Effector memory CD8-positive, alpha-beta T cell (primary cell): ENCODE measurements around the gene CEBPE.

Experiments used
- ATAC-seq: fragments of 150-1000 bp; cut with Tn5 transposase; replicated peaks from 2 replicates; pipeline ENCODE4 v1.10.0; 2021; ENCODE audit warnings: mild to moderate bottlenecking, moderate library complexity
- DNase-seq, 3 experiments: peaks; one replicate each; pipeline ENCODE4 v3.0.0; 2021
- H3K27ac Mint-ChIP-seq, 2 donors: one replicate each; pipeline ENCODE4 v1.8.0; 2022; ENCODE audit warnings: mild to moderate bottlenecking in 2 of 2, mixed read lengths in 2 of 2, moderate library complexity in 2 of 2
- H3K27me3 Mint-ChIP-seq, 2 donors: one replicate each; pipeline ENCODE4 v1.8.0; 2022; ENCODE audit warnings: mixed read lengths in 2 of 2
- H3K36me3 Mint-ChIP-seq: one replicate; pipeline ENCODE4 v1.8.0; 2022; ENCODE audit warnings: mild to moderate bottlenecking, moderate library complexity, mixed read lengths; ENCODE audit not compliant: insufficient read depth
- H3K4me1 Mint-ChIP-seq, 2 donors: one replicate each; pipeline ENCODE4 v1.8.0; 2022; ENCODE audit warnings: low read depth in 2 of 2, mixed read lengths in 2 of 2
- H3K4me3 Mint-ChIP-seq, 2 donors: one replicate each; pipeline ENCODE4 v1.8.0; 2022; ENCODE audit warnings: mild to moderate bottlenecking in 2 of 2, mixed read lengths in 2 of 2, moderate library complexity in 2 of 2
- H3K9me3 Mint-ChIP-seq, 2 donors: one replicate each; pipeline ENCODE4 v1.8.0; 2022; ENCODE audit warnings: mixed read lengths in 2 of 2

The CEBPE gene

DNA sequence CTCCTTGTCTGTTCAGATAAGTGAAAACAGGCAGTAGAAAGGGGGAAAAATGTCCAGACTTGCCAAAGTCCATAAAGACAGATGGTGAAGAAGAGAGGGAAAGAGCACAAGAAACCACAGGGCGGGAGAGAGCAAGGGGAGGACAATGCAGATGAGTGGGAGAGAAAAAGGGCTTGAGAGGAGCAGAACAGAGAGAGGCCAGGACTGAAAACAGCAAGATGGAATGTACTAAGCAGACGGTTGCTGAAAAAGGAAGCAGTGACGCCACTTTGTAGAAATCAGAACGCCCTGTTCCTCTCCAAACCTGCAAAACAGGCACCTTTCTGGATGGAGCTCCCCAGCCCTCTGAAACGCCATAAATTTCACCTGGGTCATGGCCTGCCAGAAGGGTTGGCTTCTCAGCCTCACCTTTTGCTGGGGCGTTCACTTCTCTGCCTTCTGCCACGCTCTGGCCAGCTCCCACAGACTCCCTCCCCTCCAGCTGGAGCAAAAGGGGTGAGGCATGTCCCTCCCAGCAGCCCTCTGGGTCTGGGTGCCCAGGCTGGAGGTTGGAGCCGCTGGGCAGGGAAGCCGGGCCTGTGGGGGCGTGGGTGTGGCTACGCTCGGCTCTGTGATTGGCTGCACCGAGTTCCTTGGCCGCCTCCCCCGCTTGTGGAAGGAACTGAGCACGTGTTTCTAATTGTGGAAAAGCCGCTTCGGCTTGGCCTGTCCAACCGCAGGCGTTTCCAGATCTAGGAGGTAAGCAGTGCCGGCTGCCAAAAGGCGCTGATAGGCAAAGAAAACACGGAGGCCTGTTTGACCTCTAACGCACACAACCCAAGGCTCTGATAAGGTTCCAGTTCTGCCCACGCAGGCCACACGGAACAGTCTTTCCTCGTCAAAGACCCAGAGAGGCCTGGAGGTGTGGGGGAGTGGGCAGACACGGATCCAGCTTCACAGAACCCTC lies 35.1 kb upstream of the CEBPE start:
- Mint-ChIP-seq H3K4me3 (no peak overlapping the region), H3K27ac (no peak overlapping the region), H3K4me1 (no peaks in the 10 kb centered on the region), H3K36me3 (no peaks in the 10 kb centered on the region), H3K27me3 (peaks cover 53 to 60% of the 10 kb centered on the region in 2 donors), H3K9me3 (no peaks in the 10 kb centered on the region)
- no peak for ATAC-seq
- DNase-seq, result no peak

GRCh38 chr14:23151342-23151741 lies 32.3 kb upstream of the CEBPE start:
- Mint-ChIP-seq H3K4me3 (no peak overlapping the region), H3K9me3 (no peaks in the 10 kb centered on the region), H3K4me1 (no peaks in the 10 kb centered on the region), H3K27me3 (peaks cover 31 to 55% of the 10 kb centered on the region in 2 donors), H3K36me3 (no peaks in the 10 kb centered on the region), H3K27ac (no peak overlapping the region)
- DNase-seq (no peak), ATAC-seq (no peak)

DNA sequence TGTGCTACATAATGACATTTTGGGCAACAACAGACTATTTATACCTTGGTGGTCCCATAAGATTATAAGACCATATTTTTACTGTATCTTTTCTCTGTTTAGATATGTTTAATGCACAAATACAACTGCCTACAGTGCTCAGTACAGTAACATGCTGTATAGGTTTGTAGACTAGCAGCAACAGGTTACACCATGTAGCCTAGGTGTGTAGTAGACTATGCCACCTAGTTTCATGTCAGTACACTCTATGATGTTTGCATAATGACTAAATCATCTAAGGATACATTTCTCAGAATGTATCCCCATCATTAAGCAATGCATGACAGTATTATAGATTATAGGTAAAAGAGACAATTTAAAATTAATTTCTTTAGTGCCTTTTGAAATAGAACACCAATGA lies 30.7 kb upstream of the CEBPE start:
- Mint-ChIP-seq H3K27ac (no peak overlapping the region), H3K36me3 (no peaks in the 10 kb centered on the region), H3K9me3 (no peaks in the 10 kb centered on the region), H3K4me1 (no peaks in the 10 kb centered on the region), H3K4me3 (no peak overlapping the region), H3K27me3 (peaks cover 35 to 59% of the 10 kb centered on the region in 2 donors)
- ATAC-seq (no peak), DNase-seq (no peak)

- DNase-seq, result no peak
- Mint-ChIP-seq H3K36me3 (no peaks in the 10 kb centered on the region), H3K4me3 (no peak overlapping the region), H3K9me3 (no peaks in the 10 kb centered on the region), H3K4me1 (no peaks in the 10 kb centered on the region), H3K27ac (no peak overlapping the region), H3K27me3 (peaks cover 32 to 52% of the 10 kb centered on the region in 2 donors)
- no peak for ATAC-seq
Observed at GRCh38 chr14:23148591-23149249, 29.7 kb upstream of the CEBPE start.

- Mint-ChIP-seq H3K9me3 (no peaks in the 10 kb centered on the region), H3K27me3 (peaks cover 21 to 43% of the 10 kb centered on the region in 2 donors), H3K36me3 (no peaks in the 10 kb centered on the region), H3K27ac (no peak overlapping the region), H3K4me1 (no peaks in the 10 kb centered on the region), H3K4me3 (no peak overlapping the region)
- ATAC-seq (no peak), DNase-seq (no peak)
Observed at GRCh38 chr14:23147676-23148075, 28.6 kb upstream of the CEBPE start.

DNA sequence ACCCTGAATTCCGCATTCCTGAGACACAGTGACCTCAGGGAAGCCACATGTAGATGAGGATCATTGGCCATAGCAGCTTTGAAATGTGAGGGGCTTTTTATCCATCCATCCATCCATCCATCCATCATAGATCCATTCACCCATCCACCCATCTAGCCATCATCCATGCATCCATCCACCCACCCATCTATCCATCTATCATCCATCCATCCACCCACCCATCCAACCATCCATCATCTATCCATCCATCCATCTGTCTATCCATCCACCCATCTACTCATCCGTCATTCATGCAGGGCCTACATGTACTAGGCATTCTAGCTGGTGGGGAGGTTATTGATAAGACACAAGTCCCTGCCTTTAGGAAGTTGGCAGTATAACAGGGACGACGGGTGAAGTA lies 27.9 kb upstream of the CEBPE start:
- no peak overlapping the region for H3K4me3 Mint-ChIP-seq
- no peak for ATAC-seq
- no peaks in the 10 kb centered on the region for H3K36me3 Mint-ChIP-seq
- DNase-seq, result no peak
- H3K27ac Mint-ChIP-seq, result no peak overlapping the region
- H3K4me1 Mint-ChIP-seq, result no peaks in the 10 kb centered on the region
- no peaks in the 10 kb centered on the region for H3K9me3 Mint-ChIP-seq
- H3K27me3 Mint-ChIP-seq, result peaks cover 21 to 43% of the 10 kb centered on the region in 2 donors

DNA sequence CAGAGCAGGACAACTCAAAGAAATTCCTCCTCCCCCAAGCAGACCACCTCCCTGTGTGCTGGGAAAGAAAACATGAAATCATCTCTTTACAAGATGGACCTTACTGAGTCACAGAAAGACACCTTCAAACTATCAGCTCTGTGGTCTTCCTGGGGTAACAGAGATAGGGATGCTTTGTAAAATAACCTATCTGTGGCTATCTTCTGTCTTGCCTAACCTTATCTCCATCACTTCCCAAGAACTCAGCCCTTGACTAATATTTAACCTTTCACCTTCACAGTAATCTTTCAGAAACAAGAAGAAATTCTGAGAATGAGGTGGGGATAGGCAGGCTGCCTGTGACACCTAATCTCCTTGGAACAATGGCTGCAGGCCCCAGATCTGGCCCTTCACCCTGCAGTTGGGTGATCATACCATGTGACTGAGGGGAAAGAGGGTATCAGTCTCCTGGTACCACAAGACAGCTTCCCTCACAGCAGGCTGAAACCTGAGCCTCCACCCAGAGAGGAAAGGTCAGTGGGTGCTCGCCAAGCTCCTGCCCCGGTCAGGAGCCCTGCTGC lies 27.4 kb upstream of the CEBPE start:
- no peak for ATAC-seq
- Mint-ChIP-seq H3K36me3 (no peaks in the 10 kb centered on the region), H3K9me3 (no peaks in the 10 kb centered on the region), H3K4me3 (no peak overlapping the region), H3K27me3 (peaks cover 21 to 42% of the 10 kb centered on the region in 2 donors), H3K27ac (no peak overlapping the region), H3K4me1 (no peaks in the 10 kb centered on the region)
- no peak for DNase-seq

DNA sequence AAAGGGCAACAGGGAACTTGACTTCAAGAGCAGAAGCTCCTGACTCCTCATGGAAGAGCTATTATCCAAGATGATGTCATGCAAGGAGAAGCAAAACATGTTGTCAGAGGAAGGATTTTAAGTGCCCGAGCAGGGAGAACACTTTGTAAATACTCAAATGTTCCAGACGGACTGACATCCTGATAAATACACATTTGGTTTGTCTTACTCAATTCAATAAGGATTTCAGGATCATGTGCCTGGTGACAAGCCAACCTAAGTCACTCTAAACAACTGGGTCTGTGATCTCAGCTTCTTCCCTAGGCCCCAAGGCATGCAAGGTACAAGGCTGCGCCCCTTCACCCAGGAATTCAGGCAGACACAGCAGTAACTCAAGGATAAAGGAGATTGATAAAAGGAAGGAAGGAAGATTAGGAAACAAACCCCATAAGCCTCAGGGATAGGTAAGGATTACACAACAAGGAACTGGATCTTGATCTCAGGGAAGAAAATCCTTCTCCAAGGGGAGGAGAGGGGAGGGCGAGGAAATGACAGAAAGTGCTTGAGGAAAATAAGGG lies 26.8 kb upstream of the CEBPE start:
- ATAC-seq (no peak), DNase-seq (no peak)
- H3K9me3 Mint-ChIP-seq, result no peaks in the 10 kb centered on the region
- no peak overlapping the region for H3K27ac Mint-ChIP-seq
- no peaks in the 10 kb centered on the region for H3K36me3 Mint-ChIP-seq
- no peak overlapping the region for H3K4me3 Mint-ChIP-seq
- H3K4me1 Mint-ChIP-seq, result no peaks in the 10 kb centered on the region
- peaks cover 16 to 36% of the 10 kb centered on the region in 2 donors for H3K27me3 Mint-ChIP-seq

DNA sequence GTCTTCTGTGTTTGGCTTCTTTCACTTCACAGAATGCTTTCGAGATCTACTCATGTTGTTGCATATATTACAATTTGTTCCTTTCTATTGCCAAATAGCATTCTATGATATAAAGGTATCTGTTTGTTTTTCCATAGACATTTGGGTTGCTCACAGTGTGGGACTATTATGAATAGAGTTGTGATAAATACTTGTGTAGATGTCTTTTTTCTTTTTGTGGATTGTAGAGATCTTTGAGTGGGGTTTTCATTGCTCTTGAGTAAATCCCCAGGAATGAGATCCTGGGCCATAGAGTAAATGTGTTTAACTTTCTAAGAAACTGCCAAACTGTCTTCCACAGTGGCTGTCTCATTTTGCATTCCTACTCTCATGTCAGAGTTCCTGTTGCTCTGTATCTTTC lies 24.9 kb upstream of the CEBPE start:
- no peak for DNase-seq

DNA sequence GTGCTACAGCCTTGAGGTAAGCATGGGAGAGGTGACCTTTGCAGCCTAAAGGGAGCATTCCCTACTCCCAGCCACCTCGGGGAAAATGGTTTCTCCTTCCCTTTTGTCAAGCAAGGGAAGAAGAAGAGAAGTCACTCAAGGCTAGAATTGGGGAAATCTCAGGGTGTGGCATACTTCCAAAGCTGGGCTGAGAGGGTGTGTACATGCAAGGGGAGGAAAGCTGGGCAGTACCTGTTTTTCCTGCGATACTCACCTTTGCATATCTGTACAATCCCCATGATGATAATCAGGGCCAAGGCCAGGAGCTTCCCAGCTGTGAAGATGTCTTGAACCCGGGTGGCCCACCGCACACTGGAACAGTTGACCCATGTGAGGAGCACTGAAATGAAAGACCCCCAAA lies 23.8 kb upstream of the CEBPE start:
- peaks cover 0 to 4% of the 10 kb centered on the region in 2 donors for H3K4me1 Mint-ChIP-seq
- no peak overlapping the region for H3K27ac Mint-ChIP-seq
- no peaks in the 10 kb centered on the region for H3K9me3 Mint-ChIP-seq
- H3K4me3 Mint-ChIP-seq, result no peak overlapping the region
- H3K27me3 Mint-ChIP-seq, result peaks cover 17 to 30% of the 10 kb centered on the region in 2 donors
- no peaks in the 10 kb centered on the region for H3K36me3 Mint-ChIP-seq
- ATAC-seq, result no peak
- DNase-seq, result no peak

More for the DNA sequence above, 24.9 kb upstream of the CEBPE start:
- Mint-ChIP-seq H3K9me3 (no peaks in the 10 kb centered on the region), H3K4me3 (no peak overlapping the region), H3K27ac (no peak overlapping the region), H3K27me3 (peaks cover 17 to 26% of the 10 kb centered on the region in 2 donors), H3K4me1 (peaks cover 0 to 4% of the 10 kb centered on the region in 2 donors), H3K36me3 (no peaks in the 10 kb centered on the region)
- ATAC-seq, result no peak

DNA sequence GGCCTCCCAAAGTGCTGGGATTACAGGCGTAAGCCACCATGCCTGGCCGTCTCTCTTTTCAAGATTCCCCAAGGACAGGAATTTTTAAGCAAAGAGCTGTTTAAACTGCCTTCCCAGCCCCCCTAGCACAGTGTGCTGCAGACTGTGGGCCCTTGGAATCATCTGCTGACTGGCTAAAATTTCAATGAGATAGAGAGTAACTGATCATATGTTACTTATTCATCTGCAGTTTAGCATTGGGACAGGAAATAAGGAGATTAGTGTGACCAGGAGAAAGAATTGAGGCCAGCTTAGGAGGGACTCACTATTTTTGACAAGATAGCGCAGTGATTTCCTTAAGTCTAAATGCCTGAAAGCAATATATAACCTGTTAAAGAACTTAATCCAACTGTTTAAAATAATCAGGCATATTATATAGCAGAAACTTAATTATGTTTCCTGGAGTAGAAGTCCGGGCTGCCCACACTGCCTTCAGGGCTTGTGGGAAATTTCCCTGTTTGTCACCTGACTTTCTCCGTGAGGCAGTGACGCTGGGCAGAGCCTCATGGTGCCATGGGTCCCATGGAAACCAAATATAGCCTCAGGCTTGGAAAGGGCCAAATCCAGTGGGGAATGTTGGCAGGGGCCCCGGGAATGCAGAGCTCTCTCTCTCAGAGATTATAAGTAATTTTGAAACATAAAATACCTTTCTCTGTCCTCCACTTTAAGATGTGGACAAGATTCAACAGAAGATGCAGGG lies 22.8 kb upstream of the CEBPE start:
- ATAC-seq, result no peak
- Mint-ChIP-seq H3K27ac (no peak overlapping the region), H3K36me3 (no peaks in the 10 kb centered on the region), H3K4me1 (peaks cover 0 to 4% of the 10 kb centered on the region in 2 donors), H3K4me3 (no peak overlapping the region), H3K27me3 (peaks cover 17 to 37% of the 10 kb centered on the region in 2 donors), H3K9me3 (no peaks in the 10 kb centered on the region)
- DNase-seq, result no peak

GRCh38 chr14:23140371-23140770 lies 21.3 kb upstream of the CEBPE start:
- no peaks in the 10 kb centered on the region for H3K9me3 Mint-ChIP-seq
- no peak overlapping the region for H3K4me3 Mint-ChIP-seq
- peaks cover 0 to 4% of the 10 kb centered on the region in 2 donors for H3K4me1 Mint-ChIP-seq
- H3K36me3 Mint-ChIP-seq, result no peaks in the 10 kb centered on the region
- ATAC-seq (no peak), DNase-seq (no peak)
- H3K27me3 Mint-ChIP-seq, result peaks cover 13 to 23% of the 10 kb centered on the region in 2 donors
- H3K27ac Mint-ChIP-seq, result no peak overlapping the region

DNA sequence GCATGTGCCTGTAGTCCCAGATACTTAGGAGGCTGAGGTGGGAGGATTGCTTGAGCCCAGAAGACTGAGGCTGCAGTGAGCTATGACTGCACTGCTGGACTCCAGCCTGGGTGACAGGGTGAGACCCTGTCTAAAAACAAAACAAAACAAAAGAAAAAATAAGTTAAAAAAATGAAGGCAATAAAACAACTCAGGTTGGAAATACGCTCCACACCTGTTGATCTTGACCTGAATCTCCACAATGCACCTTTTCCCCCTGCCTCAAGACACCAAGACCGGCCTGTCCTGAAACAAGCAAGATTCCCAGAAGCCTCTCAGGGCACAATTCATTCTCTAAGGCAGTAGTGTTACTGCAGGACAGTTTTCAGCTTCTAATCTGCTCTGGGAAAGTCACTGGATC lies 20.8 kb upstream of the CEBPE start:
- Mint-ChIP-seq H3K4me1 (peaks cover 0 to 4% of the 10 kb centered on the region in 2 donors), H3K9me3 (no peaks in the 10 kb centered on the region), H3K27me3 (peaks cover 12 to 23% of the 10 kb centered on the region in 2 donors), H3K36me3 (no peaks in the 10 kb centered on the region), H3K4me3 (no peak overlapping the region), H3K27ac (peak overlapping the region in 1 of 2 donors; percentile 12)
- DNase-seq (no peak), ATAC-seq (no peak)
